ENCODE data around the gene HSH2D. TPM values are rescaled to one million over a fixed set of nuclear protein-coding genes. Genes with fewer than 3 reads are reported as not detected.
"Not testable (repeated sequence)": the region's sequence is repeated elsewhere in the genome, so short reads cannot be mapped to it uniquely, and the experiment has no call there.

HSH2D gene
- 10 to 100 TPM; 23.6 to 26.1 TPM for total RNA-seq

- ChIA-PET CTCF (interaction anchor here (0.5 to 2.2 kb wide), 10 partner anchors 8 to 304 kb away, joined by 3 to 19 read pairs (median 3); partner anchors contain the start of gene CIB3), POLR2A (interaction anchor here (0.6 to 1.7 kb wide), 9 partner anchors 8 to 912 kb away, joined by 3 to 8 read pairs (median 4); partner anchors contain the start of gene FAM32A)
- Mint-ChIP-seq H3K4me1 (ENCODE audit: low read depth) (peaks cover 26% of the 10 kb centered on the region), H3K9me3 (no peaks in the 10 kb centered on the region), H3K27ac (peak within 1 kb of the TSS; percentile 92), H3K4me3 (peak within 1 kb of the TSS; percentile 92), H3K27me3 (no peaks in the 10 kb centered on the region), H3K36me3 (peaks cover 4% of the 10 kb centered on the region)
- intact Hi-C loops (cut with micrococcal nuclease), result loop anchor here (2.0 kb wide), 1 partner anchor 25 kb away; no protein-coding TSS in a partner anchor
- peak; percentile 90 for DNase-seq
These were observed at the start of gene HSH2D for GRCh38 chr19:16143399-16144215. HSH2D (plus strand) TSS chr19:16143685; CDS start chr19:16148751, 5,066 bp downstream.

- Mint-ChIP-seq H3K4me3 (no peak overlapping the region), H3K9me3 (no peaks in the 10 kb centered on the region), H3K27ac (peak overlapping the region; percentile 84), H3K27me3 (no peaks in the 10 kb centered on the region), H3K4me1 (ENCODE audit: low read depth) (peaks cover 26% of the 10 kb centered on the region), H3K36me3 (peaks cover 72% of the 10 kb centered on the region)
- POLR2A ChIA-PET, result interaction anchor here (1.0 to 1.9 kb wide), 6 partner anchors 9 to 23 kb away, joined by 3 to 11 read pairs (median 5); no protein-coding TSS in a partner anchor
- intact Hi-C loops (cut with micrococcal nuclease), result no loop called here
- no peak for DNase-seq
- CTCF ChIA-PET, result interaction anchor here (0.6 to 2.8 kb wide), 9 partner anchors 8 to 1114 kb away, joined by 3 to 19 read pairs (median 4); partner anchors contain the start of genes FAM32A and RAB8A
These were observed 49.0 kb upstream of the HSH2D start for GRCh38 chr19:16094360-16095070.

- H3K27ac Mint-ChIP-seq, result peak overlapping the region; percentile 84
- ChIA-PET POLR2A (interaction anchor here (0.7 to 1.9 kb wide), 8 partner anchors 9 to 25 kb away, joined by 3 to 11 read pairs (median 4); no protein-coding TSS in a partner anchor), CTCF (interaction anchor here (0.6 to 2.8 kb wide), 10 partner anchors 9 to 90 kb away, joined by 3 to 19 read pairs (median 4); partner anchors contain the start of genes FAM32A and RAB8A)
- intact Hi-C loops (cut with micrococcal nuclease), result no loop called here
- no peaks in the 10 kb centered on the region for H3K27me3 Mint-ChIP-seq
- no peak overlapping the region for H3K4me3 Mint-ChIP-seq
- H3K4me1 Mint-ChIP-seq (ENCODE audit: low read depth), result peaks cover 26% of the 10 kb centered on the region
- no peaks in the 10 kb centered on the region for H3K9me3 Mint-ChIP-seq
- peaks cover 71% of the 10 kb centered on the region for H3K36me3 Mint-ChIP-seq
- peak; percentile 44 for DNase-seq
These were observed 48.4 kb upstream of the HSH2D start for GRCh38 chr19:16095071-16095571.

GRCh38 chr19:16096280-16096855 lies 47.1 kb upstream of the HSH2D start:
- H3K9me3 Mint-ChIP-seq, result no peaks in the 10 kb centered on the region
- POLR2A ChIA-PET, result interaction anchor here (1.1 to 2.1 kb wide), 3 partner anchors 10 to 11 kb away, joined by 3 to 11 read pairs (median 7); no protein-coding TSS in a partner anchor
- intact Hi-C loops (cut with micrococcal nuclease), result no loop called here
- peaks cover 26% of the 10 kb centered on the region for H3K4me1 Mint-ChIP-seq (ENCODE audit: low read depth)
- no peak for DNase-seq
- no peaks in the 10 kb centered on the region for H3K27me3 Mint-ChIP-seq
- H3K36me3 Mint-ChIP-seq, result peaks cover 67% of the 10 kb centered on the region
- peak overlapping the region; percentile 62 for H3K27ac Mint-ChIP-seq
- no peak overlapping the region for H3K4me3 Mint-ChIP-seq
- CTCF ChIA-PET, result interaction anchor here (1.1 to 2.8 kb wide), 4 partner anchors 32 to 89 kb away, joined by 3 to 11 read pairs (median 8); partner anchors contain the start of gene FAM32A

- intact Hi-C loops (cut with micrococcal nuclease), result no loop called here
- Mint-ChIP-seq H3K27ac (peak overlapping the region; percentile 23), H3K27me3 (no peaks in the 10 kb centered on the region)
These were observed 45.1 kb upstream of the HSH2D start for GRCh38 chr19:16098416-16098768.

GRCh38 chr19:16098821-16099220 lies 44.7 kb upstream of the HSH2D start:
- POLR2A ChIA-PET, result interaction anchor here (1.1 kb wide), 1 partner anchor 7 kb away, joined by 3 read pairs; no protein-coding TSS in a partner anchor

More at GRCh38 chr19:16098416-16098768, 45.1 kb upstream of the HSH2D start:
- Mint-ChIP-seq H3K4me1 (ENCODE audit: low read depth) (peaks cover 25% of the 10 kb centered on the region), H3K9me3 (no peaks in the 10 kb centered on the region), H3K36me3 (peaks cover 64% of the 10 kb centered on the region), H3K4me3 (no peak overlapping the region)
- CTCF ChIA-PET, result interaction anchor here (1.1 to 1.7 kb wide), 2 partner anchors 11 to 12 kb away, joined by 3 to 6 read pairs; no protein-coding TSS in a partner anchor
- DNase-seq, result no peak
- POLR2A ChIA-PET, result interaction anchor here (2.1 kb wide), 1 partner anchor 12 kb away, joined by 7 read pairs; no protein-coding TSS in a partner anchor

GRCh38 chr19:16099314-16099965 lies 44.0 kb upstream of the HSH2D start:
- POLR2A ChIA-PET, result interaction anchor here (1.0 to 1.9 kb wide), 3 partner anchors 8 to 12 kb away, joined by 3 to 5 read pairs (median 3); no protein-coding TSS in a partner anchor

More at GRCh38 chr19:16098821-16099220, 44.7 kb upstream of the HSH2D start:
- H3K4me1 Mint-ChIP-seq (ENCODE audit: low read depth), result peaks cover 22% of the 10 kb centered on the region
- no peaks in the 10 kb centered on the region for H3K9me3 Mint-ChIP-seq
- peaks cover 62% of the 10 kb centered on the region for H3K36me3 Mint-ChIP-seq
- intact Hi-C loops (cut with micrococcal nuclease), result no loop called here
- CTCF ChIA-PET, result interaction anchor here (1.1 to 1.7 kb wide), 3 partner anchors 11 to 86 kb away, joined by 3 to 6 read pairs (median 6); partner anchors contain the start of gene FAM32A
- H3K27me3 Mint-ChIP-seq, result no peaks in the 10 kb centered on the region
- H3K27ac Mint-ChIP-seq, result no peak overlapping the region
- no peak overlapping the region for H3K4me3 Mint-ChIP-seq
- no peak for DNase-seq

GRCh38 chr19:16100524-16100923 lies 43.0 kb upstream of the HSH2D start:
- H3K27ac Mint-ChIP-seq, result no peak overlapping the region
- ChIA-PET POLR2A (interaction anchor here (1.9 kb wide), 1 partner anchor 9 kb away, joined by 5 read pairs; no protein-coding TSS in a partner anchor), CTCF (interaction anchor here (1.1 to 1.7 kb wide), 2 partner anchors 10 to 14 kb away, joined by 3 to 7 read pairs; no protein-coding TSS in a partner anchor)
- H3K9me3 Mint-ChIP-seq, result no peaks in the 10 kb centered on the region
- no peak for DNase-seq
- no peak overlapping the region for H3K4me3 Mint-ChIP-seq
- intact Hi-C loops (cut with micrococcal nuclease), result no loop called here
- peaks cover 50% of the 10 kb centered on the region for H3K36me3 Mint-ChIP-seq
- peaks cover 8% of the 10 kb centered on the region for H3K4me1 Mint-ChIP-seq (ENCODE audit: low read depth)
- H3K27me3 Mint-ChIP-seq, result no peaks in the 10 kb centered on the region

More at GRCh38 chr19:16099314-16099965, 44.0 kb upstream of the HSH2D start:
- CTCF ChIA-PET, result interaction anchor here (1.1 to 1.7 kb wide), 5 partner anchors 10 to 86 kb away, joined by 3 to 7 read pairs (median 6); partner anchors contain the start of gene FAM32A
- H3K27me3 Mint-ChIP-seq; H3K4me3 Mint-ChIP-seq; intact Hi-C loops (cut with micrococcal nuclease); H3K27ac Mint-ChIP-seq; H3K9me3 Mint-ChIP-seq; DNase-seq: not testable (repeated sequence)
- H3K4me1 Mint-ChIP-seq (ENCODE audit: low read depth), result peaks cover 19% of the 10 kb centered on the region
- peaks cover 58% of the 10 kb centered on the region for H3K36me3 Mint-ChIP-seq

- intact Hi-C loops (cut with micrococcal nuclease), result no loop called here
- POLR2A ChIA-PET, result interaction anchor here (1.5 kb wide), 1 partner anchor 18 kb away, joined by 4 read pairs; no protein-coding TSS in a partner anchor
- Mint-ChIP-seq H3K27me3 (no peaks in the 10 kb centered on the region), H3K36me3 (peaks cover 22% of the 10 kb centered on the region), H3K4me1 (ENCODE audit: low read depth) (peaks cover 2% of the 10 kb centered on the region), H3K27ac (peak overlapping the region; percentile 35), H3K4me3 (no peak overlapping the region), H3K9me3 (no peaks in the 10 kb centered on the region)
- CTCF ChIA-PET, result no interaction called here
- DNase-seq, result no peak
These were observed 38.8 kb upstream of the HSH2D start for GRCh38 chr19:16104722-16105121.

GRCh38 chr19:16106121-16106520 lies 37.4 kb upstream of the HSH2D start:
- DNase-seq, result no peak
- POLR2A ChIA-PET, result no interaction called here
- peaks cover 19% of the 10 kb centered on the region for H3K36me3 Mint-ChIP-seq
- H3K9me3 Mint-ChIP-seq, result no peaks in the 10 kb centered on the region
- H3K4me1 Mint-ChIP-seq (ENCODE audit: low read depth), result peaks cover 5% of the 10 kb centered on the region
- no peaks in the 10 kb centered on the region for H3K27me3 Mint-ChIP-seq
- no peak overlapping the region for H3K4me3 Mint-ChIP-seq
- CTCF ChIA-PET, result interaction anchor here (2.2 kb wide), 1 partner anchor 43 kb away, joined by 10 read pairs; no protein-coding TSS in a partner anchor
- H3K27ac Mint-ChIP-seq, result peak overlapping the region; percentile 76
- intact Hi-C loops (cut with micrococcal nuclease), result no loop called here

Data from activated CD4-positive, alpha-beta memory T cell treated with anti-CD3 and anti-CD28 coated beads for 36 hours (primary cell).